Measurements from ENCODE around the gene C1QTNF4. TPM values are rescaled to one million over a fixed set of nuclear protein-coding genes. Genes with fewer than 3 reads are reported as not detected.

C1QTNF4 gene
- total RNA-seq, 5 donors from 2014 or later (not counting 1 experiment from before 2014, with no cell fraction given): 0.53 to 2.0 (median 1.5) TPM

GRCh38 chr11:47586098-47586855, 7.9 kb downstream of the C1QTNF4 start, which contains the start of gene FAM180B:
Gene FAM180B, plus strand, starts transcription at chr11:47586678. Its CDS starts 91 bp downstream, at chr11:47586769.
- DNase-seq: no peak
- Mint-ChIP-seq H3K9me3 (no peaks in the 10 kb centered on the region), H3K27ac (no peak within 1 kb of the TSS), H3K36me3 (peaks cover 27% of the 10 kb centered on the region), H3K4me1 (peaks cover 0 to 6% (median 1%) of the 10 kb centered on the region in 3 donors), H3K4me3 (no peak within 1 kb of the TSS), H3K27me3 (no peaks in the 10 kb centered on the region)
- Histone ChIP-seq H3K36me3 (ENCODE audit: control insufficient read depth in 2 of 2, extremely low read depth in 1 of 2, insufficient read depth in 1 of 2, low read length in 1 of 2) (peaks cover 20 to 37% of the 10 kb centered on the region in 2 donors), H3K4me3 (ENCODE audit: control insufficient read depth in 1 of 2, extremely low read depth in 1 of 2, low read length in 1 of 2) (no peak within 1 kb of the TSS), H3K9me3 (no peaks in the 10 kb centered on the region), H3K4me1 (ENCODE audit: control insufficient read depth in 1 of 2, extremely low read depth in 1 of 2, insufficient read depth in 2 of 2, low read length in 2 of 2) (no peaks in the 10 kb centered on the region), H3K27ac (ENCODE audit: low read length) (no peak within 1 kb of the TSS), H3K27me3 (replicated peaks in 1 of 2; ENCODE audit: control insufficient read depth in 2 of 2, extremely low read depth in 1 of 2, insufficient read depth in 2 of 2, low read length in 1 of 2) (no peaks in the 10 kb centered on the region)
- ATAC-seq (replicated peaks in 1 of 4): no peak
- WGBS (ENCODE audit: insufficient coverage): 91% methylated on average over 11 of the region's 12 CpGs
- ChIA-PET POLR2A (interaction anchor here in 1 of 2 donors (0.5 kb wide), 1 partner anchor 180 kb away, joined by 3 read pairs; no protein-coding TSS in a partner anchor), CTCF (interaction anchor here in 1 of 2 donors (0.5 kb wide), 1 partner anchor 270 kb away, joined by 3 read pairs; no protein-coding TSS in a partner anchor)

- CTCF ChIA-PET: interaction anchor here in 1 of 2 donors (0.6 kb wide), 1 partner anchor 210 kb away, joined by 3 read pairs; no protein-coding TSS in a partner anchor
Observed at GRCh38 chr11:47583844-47584243, 10.4 kb downstream of the C1QTNF4 start.

DNA sequence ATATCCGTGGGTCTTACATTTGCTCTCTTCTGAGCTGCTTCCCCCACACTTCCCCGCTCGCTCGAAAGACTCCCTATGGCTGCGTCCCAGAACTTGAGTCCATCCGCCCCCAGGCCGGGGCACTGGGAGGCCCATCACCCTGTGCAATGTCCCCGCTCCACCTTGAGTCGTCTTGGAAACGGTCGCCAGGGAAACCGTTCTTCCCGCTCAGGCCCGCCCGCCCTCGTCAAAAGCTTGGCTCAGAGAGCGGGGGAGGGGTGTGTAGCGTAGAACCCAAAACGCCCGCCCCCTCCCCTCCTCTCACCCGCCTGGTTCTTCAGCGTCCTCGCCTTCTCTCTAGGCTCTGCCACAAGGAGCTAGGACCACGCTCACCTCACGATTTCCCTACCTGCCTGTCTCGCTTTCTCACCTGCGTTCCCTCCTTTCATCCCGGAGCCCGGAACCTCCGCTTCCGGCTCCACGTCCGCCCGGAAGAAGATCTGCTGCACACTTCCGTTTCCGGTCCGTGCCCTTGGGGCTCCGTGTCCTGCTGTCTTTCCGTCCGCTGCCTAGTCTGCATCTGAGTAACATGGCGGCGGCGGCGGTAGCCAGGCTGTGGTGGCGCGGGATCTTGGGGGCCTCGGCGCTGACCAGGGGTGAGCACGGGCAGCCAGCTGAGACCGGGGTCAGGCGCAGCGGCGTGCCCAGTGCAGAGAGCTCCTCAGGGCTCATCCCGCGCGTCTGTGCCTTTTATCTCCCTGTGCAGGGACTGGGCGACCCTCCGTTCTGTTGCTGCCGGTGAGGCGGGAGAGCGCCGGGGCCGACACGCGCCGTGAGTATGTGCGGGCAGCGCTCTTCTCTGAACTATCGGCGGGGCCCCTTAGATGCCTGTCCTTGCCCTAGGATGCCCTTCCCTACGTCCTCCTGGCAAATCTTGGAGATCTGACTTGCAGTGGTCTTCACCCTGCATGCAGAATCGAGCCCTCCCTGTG, 15.4 kb downstream of the C1QTNF4 start, which contains the start of the genes KBTBD4 and NDUFS3:
KBTBD4 (minus strand) TSS at position 447 of the 971 bp plus-strand sequence; CDS start at position 428, 19 bp downstream.
NDUFS3 (plus strand) TSS at position 551 of the 971 bp plus-strand sequence; CDS start at position 569, 18 bp downstream.
- DNase-seq (peak; percentile 70 to 95 (median 83)), ATAC-seq (replicated peaks in 1 of 4) (peak; percentile 92 to 95 (median 94))
- peak within 1 kb of the TSS; percentile 87 to 100 (median 100) for H3K4me3 Mint-ChIP-seq
- H3K27me3 Mint-ChIP-seq: no peaks in the 10 kb centered on the region
- POLR2A ChIA-PET: interaction anchor here (0.5 to 1.0 kb wide), 12 partner anchors 10 to 310 kb away, joined by 3 to 10 read pairs (median 5); partner anchors contain the start of gene PTPMT1 (in 1 of the 2)
- H3K4me1 Mint-ChIP-seq: peaks cover 38 to 45% (median 44%) of the 10 kb centered on the region in 3 donors
- no peaks in the 10 kb centered on the region for H3K27me3 ChIP-seq (replicated peaks in 1 of 2; ENCODE audit: control insufficient read depth in 2 of 2, extremely low read depth in 1 of 2, insufficient read depth in 2 of 2, low read length in 1 of 2)
- peaks cover 11 to 47% of the 10 kb centered on the region in 2 donors for H3K36me3 ChIP-seq (ENCODE audit: control insufficient read depth in 2 of 2, extremely low read depth in 1 of 2, insufficient read depth in 1 of 2, low read length in 1 of 2)
- peak within 1 kb of the TSS; percentile 77 for H3K27ac ChIP-seq (ENCODE audit: low read length)
- CTCF ChIA-PET: interaction anchor here in 1 of 2 donors (0.6 to 2.5 kb wide), 5 partner anchors 12 to 94 kb away, joined by 3 to 11 read pairs (median 4); no protein-coding TSS in a partner anchor
- H3K9me3 ChIP-seq: no peaks in the 10 kb centered on the region
- H3K36me3 Mint-ChIP-seq: peaks cover 32% of the 10 kb centered on the region
- no peaks in the 10 kb centered on the region for H3K9me3 Mint-ChIP-seq
- WGBS (ENCODE audit: insufficient coverage): under 1% methylated on average over 59 of the region's 72 CpGs
- peaks cover 20 to 36% of the 10 kb centered on the region in 2 experiments for H3K4me1 ChIP-seq (ENCODE audit: control insufficient read depth in 1 of 2, extremely low read depth in 1 of 2, insufficient read depth in 2 of 2, low read length in 2 of 2)
- peak within 1 kb of the TSS; percentile 78 to 84 for H3K4me3 ChIP-seq (ENCODE audit: control insufficient read depth in 1 of 2, extremely low read depth in 1 of 2, low read length in 1 of 2)
- peak within 1 kb of the TSS; percentile 95 to 100 for H3K27ac Mint-ChIP-seq

More at GRCh38 chr11:47583844-47584243, 10.4 kb downstream of the C1QTNF4 start:
- POLR2A ChIA-PET: no interaction called here
- Histone ChIP-seq H3K9me3 (no peaks in the 10 kb centered on the region), H3K27me3 (replicated peaks in 1 of 2; ENCODE audit: control insufficient read depth in 2 of 2, extremely low read depth in 1 of 2, insufficient read depth in 2 of 2, low read length in 1 of 2) (no peaks in the 10 kb centered on the region), H3K27ac (ENCODE audit: low read length) (no peak overlapping the region), H3K36me3 (ENCODE audit: control insufficient read depth in 2 of 2, extremely low read depth in 1 of 2, insufficient read depth in 1 of 2, low read length in 1 of 2) (peaks cover 20 to 47% of the 10 kb centered on the region in 2 donors), H3K4me1 (ENCODE audit: control insufficient read depth in 1 of 2, extremely low read depth in 1 of 2, insufficient read depth in 2 of 2, low read length in 2 of 2) (peaks cover 7 to 14% of the 10 kb centered on the region in 2 experiments), H3K4me3 (ENCODE audit: control insufficient read depth in 1 of 2, extremely low read depth in 1 of 2, low read length in 1 of 2) (no peak overlapping the region)
- no peak for ATAC-seq (replicated peaks in 1 of 4)
- H3K4me1 Mint-ChIP-seq: peaks cover 9 to 21% (median 20%) of the 10 kb centered on the region in 3 donors
- H3K36me3 Mint-ChIP-seq: peaks cover 29% of the 10 kb centered on the region
- 93% methylated on average over 3 of the region's 5 CpGs for WGBS (ENCODE audit: insufficient coverage)
- H3K27ac Mint-ChIP-seq: no peak overlapping the region
- H3K4me3 Mint-ChIP-seq: no peak overlapping the region
- no peak for DNase-seq
- no peaks in the 10 kb centered on the region for H3K27me3 Mint-ChIP-seq
- H3K9me3 Mint-ChIP-seq: no peaks in the 10 kb centered on the region

- DNase-seq (no peak), ATAC-seq (replicated peaks in 1 of 4) (no peak)
- Mint-ChIP-seq H3K9me3 (no peaks in the 10 kb centered on the region), H3K36me3 (peaks cover 31% of the 10 kb centered on the region), H3K4me1 (peaks cover 43 to 52% (median 48%) of the 10 kb centered on the region in 3 donors), H3K27me3 (no peaks in the 10 kb centered on the region), H3K27ac (peak overlapping the region; percentile 66 to 69), H3K4me3 (peak overlapping the region; percentile 87 to 100 (median 100))
- 78% methylated on average over 10 of the region's 13 CpGs for WGBS (ENCODE audit: insufficient coverage)
- Histone ChIP-seq H3K36me3 (ENCODE audit: control insufficient read depth in 2 of 2, extremely low read depth in 1 of 2, insufficient read depth in 1 of 2, low read length in 1 of 2) (peaks cover 8 to 48% of the 10 kb centered on the region in 2 donors), H3K4me1 (ENCODE audit: control insufficient read depth in 1 of 2, extremely low read depth in 1 of 2, insufficient read depth in 2 of 2, low read length in 2 of 2) (peaks cover 20 to 36% of the 10 kb centered on the region in 2 experiments), H3K9me3 (no peaks in the 10 kb centered on the region), H3K27me3 (replicated peaks in 1 of 2; ENCODE audit: control insufficient read depth in 2 of 2, extremely low read depth in 1 of 2, insufficient read depth in 2 of 2, low read length in 1 of 2) (no peaks in the 10 kb centered on the region), H3K4me3 (ENCODE audit: control insufficient read depth in 1 of 2, extremely low read depth in 1 of 2, low read length in 1 of 2) (no peak overlapping the region), H3K27ac (ENCODE audit: low read length) (peak overlapping the region; percentile 77)
- POLR2A ChIA-PET: interaction anchor here (0.5 to 1.2 kb wide), 4 partner anchors 13 to 144 kb away, joined by 4 to 6 read pairs (median 4); partner anchors contain the start of gene PTPMT1 (in 1 of the 2)
- CTCF ChIA-PET: interaction anchor here (0.6 to 1.0 kb wide), 2 partner anchors 24 to 93 kb away, joined by 5 read pairs; partner anchors contain the start of gene CELF1 (in 1 of the 2)
Observed at GRCh38 chr11:47577460-47578041, 16.7 kb downstream of the C1QTNF4 start.

- no peak overlapping the region for H3K27ac ChIP-seq (ENCODE audit: low read length)
- no peaks in the 10 kb centered on the region for H3K27me3 ChIP-seq (replicated peaks in 1 of 2; ENCODE audit: control insufficient read depth in 2 of 2, extremely low read depth in 1 of 2, insufficient read depth in 2 of 2, low read length in 1 of 2)
- ATAC-seq (replicated peaks in 1 of 4) (no peak), DNase-seq (no peak)
- no peaks in the 10 kb centered on the region for H3K9me3 ChIP-seq
- CTCF ChIA-PET: interaction anchor here in 1 of 2 donors (0.6 to 0.9 kb wide), 2 partner anchors 7 to 19 kb away, joined by 3 to 4 read pairs; no protein-coding TSS in a partner anchor
- H3K9me3 Mint-ChIP-seq: no peaks in the 10 kb centered on the region
- peaks cover 23% of the 10 kb centered on the region for H3K36me3 Mint-ChIP-seq
- no peaks in the 10 kb centered on the region for H3K27me3 Mint-ChIP-seq
- H3K4me3 Mint-ChIP-seq: no peak overlapping the region
- H3K4me1 Mint-ChIP-seq: peaks cover 30 to 33% (median 31%) of the 10 kb centered on the region in 3 donors
- WGBS (ENCODE audit: insufficient coverage): 94% methylated on average over 10 of the region's 11 CpGs
- no peak overlapping the region for H3K4me3 ChIP-seq (ENCODE audit: control insufficient read depth in 1 of 2, extremely low read depth in 1 of 2, low read length in 1 of 2)
- H3K36me3 ChIP-seq (ENCODE audit: control insufficient read depth in 2 of 2, extremely low read depth in 1 of 2, insufficient read depth in 1 of 2, low read length in 1 of 2): peaks cover 7 to 54% of the 10 kb centered on the region in 2 donors
- POLR2A ChIA-PET: interaction anchor here in 1 of 2 donors (0.6 kb wide), 1 partner anchor 173 kb away, joined by 4 read pairs; no protein-coding TSS in a partner anchor
- H3K27ac Mint-ChIP-seq: no peak overlapping the region
- H3K4me1 ChIP-seq (ENCODE audit: control insufficient read depth in 1 of 2, extremely low read depth in 1 of 2, insufficient read depth in 2 of 2, low read length in 2 of 2): peaks cover 11 to 19% of the 10 kb centered on the region in 2 experiments
Observed at GRCh38 chr11:47573321-47573720, 20.9 kb downstream of the C1QTNF4 start.
